Measurements from ENCODE around the gene SLC10A1. TPM values are rescaled to one million over a fixed set of nuclear protein-coding genes. Genes with fewer than 3 reads are reported as not detected.

SLC10A1 gene
- total RNA-seq, 4 donors from 2014 or later, result not detected

- Histone ChIP-seq H3K4me1 (no peaks in the 10 kb centered on the region), H3K27me3 (no peaks in the 10 kb centered on the region), H3K36me3 (no peaks in the 10 kb centered on the region), H3K9me3 (no peaks in the 10 kb centered on the region), H3K4me3 (replicated peaks in 1 of 3) (no peak overlapping the region), H3K27ac (no peak overlapping the region)
- intact Hi-C loops (cut with DNase I), result no loop called here
- 92 to 95% methylated on average over 4 of the region's 4 CpGs for WGBS, 2 donors
- TF ChIP-seq CTCF (IDR thresholded peaks at IDR 0.05) (no peak), POLR2A (IDR thresholded peaks at IDR 0.05) (no peak)
- DNase-seq, result no peak
These were observed 1.3 kb upstream of the SLC10A1 start for GRCh38 chr14:69798339-69798735.

GRCh38 chr14:69797573-69798338 is 715 bp upstream of the SLC10A1 start:
- Histone ChIP-seq H3K27ac (no peak overlapping the region), H3K27me3 (no peaks in the 10 kb centered on the region), H3K36me3 (no peaks in the 10 kb centered on the region), H3K4me1 (no peaks in the 10 kb centered on the region), H3K4me3 (replicated peaks in 1 of 3) (no peak overlapping the region), H3K9me3 (no peaks in the 10 kb centered on the region)
- intact Hi-C loops (cut with DNase I), result no loop called here
- 84 to 92% methylated on average over 5 of the region's 5 CpGs for WGBS, 2 donors
- no peak for DNase-seq
- TF ChIP-seq CTCF (IDR thresholded peaks at IDR 0.05) (no peak), POLR2A (IDR thresholded peaks at IDR 0.05) (no peak)

- no peaks in the 10 kb centered on the region for H3K36me3 ChIP-seq
- no peak for DNase-seq
- no peaks in the 10 kb centered on the region for H3K9me3 ChIP-seq
- H3K27ac ChIP-seq, result no peak overlapping the region
- TF ChIP-seq POLR2A (IDR thresholded peaks at IDR 0.05), result no peak
- no peak for TF ChIP-seq CTCF (IDR thresholded peaks at IDR 0.05)
- H3K4me1 ChIP-seq, result no peaks in the 10 kb centered on the region
- intact Hi-C loops (cut with DNase I), result no loop called here
- no peak overlapping the region for H3K4me3 ChIP-seq (replicated peaks in 1 of 3)
- no peaks in the 10 kb centered on the region for H3K27me3 ChIP-seq
- WGBS, 2 donors, result 67 to 73% methylated on average over 3 to 4 of the region's 4 CpGs
These were observed 1.4 kb downstream of the SLC10A1 start for GRCh38 chr14:69795691-69796090.

- no peaks in the 10 kb centered on the region for H3K27me3 ChIP-seq
- no peak overlapping the region for H3K4me3 ChIP-seq (replicated peaks in 1 of 3)
- H3K4me1 ChIP-seq, result no peaks in the 10 kb centered on the region
- no peak overlapping the region for H3K27ac ChIP-seq
- no peak for DNase-seq
- H3K36me3 ChIP-seq, result no peaks in the 10 kb centered on the region
- H3K9me3 ChIP-seq, result no peaks in the 10 kb centered on the region
- TF ChIP-seq POLR2A (IDR thresholded peaks at IDR 0.05) (no peak), CTCF (IDR thresholded peaks at IDR 0.05) (no peak)
- 90 to 98% methylated on average over 3 of the region's 3 CpGs for WGBS, 2 donors
- intact Hi-C loops (cut with DNase I), result no loop called here
These were observed 2.2 kb downstream of the SLC10A1 start for GRCh38 chr14:69794791-69795190.

GRCh38 chr14:69792887-69793421 is 4.1 kb downstream of the SLC10A1 start:
- H3K27ac ChIP-seq, result no peak overlapping the region
- H3K9me3 ChIP-seq, result no peaks in the 10 kb centered on the region
- H3K4me1 ChIP-seq, result no peaks in the 10 kb centered on the region
- H3K36me3 ChIP-seq, result no peaks in the 10 kb centered on the region
- no peak overlapping the region for H3K4me3 ChIP-seq (replicated peaks in 1 of 3)
- no peaks in the 10 kb centered on the region for H3K27me3 ChIP-seq
- 92 to 93% methylated on average over 7 of the region's 7 CpGs for WGBS, 2 donors
- no peak for TF ChIP-seq CTCF (IDR thresholded peaks at IDR 0.05)
- TF ChIP-seq POLR2A (IDR thresholded peaks at IDR 0.05), result no peak
- intact Hi-C loops (cut with DNase I), result no loop called here
- no peak for DNase-seq

All from thyroid gland (tissue), 4 donors.